BJ (cell line): ENCODE measurements around the gene ZNF217. TPM values are rescaled to one million over a fixed set of nuclear protein-coding genes. Genes with fewer than 3 reads are reported as not detected.
"Not testable (repeated sequence)": the region's sequence is repeated elsewhere in the genome, so short reads cannot be mapped to it uniquely, and the experiment has no call there.

ENCODE experiments used
- CTCF ChIA-PET: fragments of 350-600 bp; formaldehyde crosslinking; extraction: SDS; loops from one replicate; lab custom pipeline; 2021; ENCODE audit warnings: antibody characterized with exemption, inconsistent platforms; lab: Yijun Ruan, JAX
- POLR2A ChIA-PET: fragments of 300-600 bp; sonication (Branson Sonifier 250); formaldehyde crosslinking; extraction: SDS; loops from one replicate; lab custom pipeline; 2021; ENCODE audit warnings: antibody characterized with exemption; lab: Charles Lee
- DNase-seq: peaks from one replicate; pipeline ENCODE4 v3.0.0-alpha.2; 2011; ENCODE audit warnings: low read depth
- H3K27me3 ChIP-seq: 2 replicates; pipeline ENCODE4 v1.6.0; 2011; ENCODE audit warnings: low read length; ENCODE audit not compliant: control insufficient read depth, insufficient read depth
- H3K36me3 ChIP-seq: 2 replicates; pipeline ENCODE4 v1.5.1; 2011; ENCODE audit warnings: low read length; ENCODE audit not compliant: control insufficient read depth, insufficient read depth
- H3K4me3 ChIP-seq: 2 replicates; pipeline ENCODE4 v1.5.1; 2011; ENCODE audit warnings: low read depth, mild to moderate bottlenecking, control low read depth, low read length
- CTCF ChIP-seq: IDR thresholded peaks from 2 replicates; pipeline ENCODE4 v1.5.1; 2011; ENCODE audit warnings: low read depth, mild to moderate bottlenecking, control low read depth, inconsistent platforms, low read length, moderate library complexity; ENCODE audit not compliant: insufficient read depth
- polyA plus RNA-seq: library from polyadenylated mRNA; depleted of rRNA; stranded (reverse); fragments of >200 nt; gene quantifications from 2 replicates; pipeline ENCODE4 v1.2.3, GENCODE V29; 2011

Gene ZNF217
- polyA plus RNA-seq, 1 experiment = 9.4 TPM

- Histone ChIP-seq H3K27me3 (no peaks in the 10 kb centered on the region), H3K36me3 (no peaks in the 10 kb centered on the region; the same call in 1 of the 2 replicates), H3K4me3 (no peak overlapping the region)
- CTCF ChIA-PET = no interaction called here
- TF ChIP-seq CTCF = no peak
- POLR2A ChIA-PET = no interaction called here
- DNase-seq = no peak
Observed at GRCh38 chr20:53534037-53534436, 59.6 kb downstream of the ZNF217 start.

- no peak for DNase-seq
- Histone ChIP-seq H3K36me3 (no peaks in the 10 kb centered on the region; the same call in 1 of the 2 replicates), H3K27me3 (no peaks in the 10 kb centered on the region), H3K4me3 (no peak overlapping the region)
- ChIA-PET POLR2A (no interaction called here), CTCF (no interaction called here)
- no peak for TF ChIP-seq CTCF
Observed at GRCh38 chr20:53533500-53533899, 60.1 kb downstream of the ZNF217 start.

- H3K4me3 ChIP-seq, DNase-seq, H3K27me3 ChIP-seq, POLR2A ChIA-PET, CTCF ChIA-PET, H3K36me3 ChIP-seq: not testable (repeated sequence)
Observed at GRCh38 chr20:53532654-53533312, 60.9 kb downstream of the ZNF217 start.

GRCh38 chr20:53530440-53530839 is 63.2 kb downstream of the ZNF217 start:
- no peaks in the 10 kb centered on the region for H3K36me3 ChIP-seq
- no peak for DNase-seq
- H3K27me3 ChIP-seq = no peaks in the 10 kb centered on the region
- CTCF ChIA-PET = no interaction called here
- TF ChIP-seq CTCF = no peak
- H3K4me3 ChIP-seq = no peak overlapping the region
- POLR2A ChIA-PET = no interaction called here

- Histone ChIP-seq H3K36me3 (no peaks in the 10 kb centered on the region), H3K27me3 (no peaks in the 10 kb centered on the region), H3K4me3 (no peak overlapping the region)
- DNase-seq = no peak
- TF ChIP-seq CTCF = no peak
- ChIA-PET POLR2A (no interaction called here), CTCF (no interaction called here)
Observed at GRCh38 chr20:53529658-53530057, 64.0 kb downstream of the ZNF217 start.

- no peak overlapping the region for H3K4me3 ChIP-seq
- ChIA-PET POLR2A (no interaction called here), CTCF (interaction anchor here (1.0 kb wide), 1 partner anchor 10 kb away, joined by 3 read pairs; no protein-coding TSS in a partner anchor)
- no peak for TF ChIP-seq CTCF
- no peak for DNase-seq
- no peaks in the 10 kb centered on the region for H3K27me3 ChIP-seq
- H3K36me3 ChIP-seq = no peaks in the 10 kb centered on the region
Observed at GRCh38 chr20:53527196-53527595, 66.4 kb downstream of the ZNF217 start.
